ENCODE data around the gene EPHB4.
A peak's percentile ranks its signal among the peaks of the same experiment; 100 is the strongest.

Gene EPHB4

DNA sequence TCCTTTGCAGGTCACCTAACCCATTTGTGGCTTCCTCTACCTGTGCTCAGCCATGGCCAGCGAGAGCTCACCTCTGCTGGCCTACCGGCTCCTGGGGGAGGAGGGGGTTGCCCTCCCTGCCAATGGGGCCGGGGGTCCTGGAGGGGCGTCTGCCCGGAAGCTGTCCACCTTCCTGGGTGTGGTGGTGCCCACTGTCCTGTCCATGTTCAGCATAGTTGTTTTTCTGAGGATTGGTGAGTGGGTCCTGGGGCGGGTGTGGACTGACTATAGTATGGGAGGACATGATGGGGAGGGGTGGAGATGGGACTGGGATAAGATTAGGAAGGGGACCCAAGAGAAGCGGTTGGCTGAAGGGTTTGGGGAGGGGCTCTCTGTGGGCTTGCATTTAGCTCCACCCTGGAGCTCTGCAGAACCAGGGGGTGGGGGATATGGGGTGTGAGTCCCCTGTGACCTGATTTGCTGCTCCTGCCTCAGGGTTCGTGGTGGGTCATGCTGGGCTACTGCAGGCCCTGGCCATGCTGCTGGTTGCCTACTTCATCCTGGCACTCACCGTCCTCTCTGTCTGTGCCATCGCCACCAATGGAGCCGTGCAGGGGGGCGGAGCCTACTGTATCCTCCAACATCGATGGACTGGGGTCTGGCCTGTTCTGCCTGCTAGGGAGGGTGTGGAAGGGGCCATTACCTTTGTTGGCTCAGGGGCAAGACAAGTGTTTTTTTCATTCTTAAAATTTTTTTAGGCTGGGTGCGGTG lies 27.0 kb upstream of the EPHB4 start:
- DNase-seq (ENCODE audit: low spot score), result no peak

DNA sequence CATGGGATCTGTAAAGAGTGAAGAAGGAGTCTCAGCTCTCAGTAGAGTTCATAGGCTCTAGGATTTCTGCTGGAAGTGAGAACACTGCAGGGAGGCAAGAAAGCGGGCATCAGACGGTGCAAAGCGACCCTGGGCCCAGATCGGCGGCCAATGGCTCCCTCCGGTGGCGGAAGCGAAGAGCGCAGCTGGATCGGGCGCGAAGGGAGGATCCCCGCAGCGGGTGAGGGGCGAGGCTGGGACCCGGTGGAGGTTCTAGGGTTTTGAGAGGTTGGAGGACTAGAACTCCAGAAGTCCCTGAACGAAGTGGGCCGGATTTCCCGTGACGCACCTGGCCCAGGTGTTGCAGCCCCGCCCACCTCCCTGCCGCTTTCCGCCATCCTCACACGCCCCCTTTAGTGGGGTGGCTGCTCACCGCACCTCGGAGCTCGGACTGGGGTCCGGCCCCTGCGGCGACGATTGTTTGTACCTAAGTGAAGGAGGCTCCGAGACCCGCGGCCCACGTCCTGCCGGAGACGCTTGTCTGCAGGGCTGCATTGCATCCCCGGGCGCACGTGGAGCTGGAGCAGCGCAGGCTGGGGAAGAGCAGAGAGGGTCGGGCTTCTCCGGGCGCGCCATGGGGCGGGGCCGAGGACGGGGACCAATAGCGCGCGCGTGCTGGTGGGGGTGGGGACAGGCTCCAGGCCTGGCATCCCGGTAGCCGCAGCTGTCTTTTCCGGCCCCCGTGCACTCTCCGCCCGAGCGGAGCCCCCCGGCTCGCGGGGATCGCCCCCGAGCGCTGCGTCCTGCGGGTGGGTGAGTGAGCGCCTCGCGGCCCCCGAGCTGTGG lies 24.9 kb upstream of the EPHB4 start, which contains the start of gene SLC12A9:
Gene SLC12A9 (plus strand): TSS at position 666 of the 825 bp plus-strand sequence. CDS start 1,485 bp downstream, outside the sequence.
- peak; percentile 90 for DNase-seq (ENCODE audit: low spot score)

DNA sequence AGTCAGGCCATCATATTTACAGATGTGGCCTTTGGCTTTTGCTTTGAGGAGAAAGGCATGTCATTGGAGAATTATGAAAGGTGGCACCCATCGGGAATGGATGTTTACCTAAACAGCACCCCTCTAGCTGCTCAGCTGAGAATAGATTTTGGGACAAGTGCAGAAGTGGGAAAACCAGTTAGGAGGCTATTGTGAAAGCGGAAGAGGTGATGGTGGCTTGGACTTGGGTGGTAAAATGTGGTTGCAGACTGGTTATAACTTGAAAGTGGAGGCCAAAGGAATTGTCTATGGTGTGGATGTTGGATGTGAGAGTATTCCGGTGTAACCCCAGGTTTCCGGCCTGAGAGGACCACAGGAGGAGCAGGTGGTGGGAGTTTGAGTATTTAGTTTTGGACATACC lies 20.0 kb upstream of the EPHB4 start:
- no peak for DNase-seq (ENCODE audit: low spot score)

GRCh38 chr7:100840470-100841100 lies 13.3 kb upstream of the EPHB4 start:
- no peak for DNase-seq (ENCODE audit: low spot score)

DNA sequence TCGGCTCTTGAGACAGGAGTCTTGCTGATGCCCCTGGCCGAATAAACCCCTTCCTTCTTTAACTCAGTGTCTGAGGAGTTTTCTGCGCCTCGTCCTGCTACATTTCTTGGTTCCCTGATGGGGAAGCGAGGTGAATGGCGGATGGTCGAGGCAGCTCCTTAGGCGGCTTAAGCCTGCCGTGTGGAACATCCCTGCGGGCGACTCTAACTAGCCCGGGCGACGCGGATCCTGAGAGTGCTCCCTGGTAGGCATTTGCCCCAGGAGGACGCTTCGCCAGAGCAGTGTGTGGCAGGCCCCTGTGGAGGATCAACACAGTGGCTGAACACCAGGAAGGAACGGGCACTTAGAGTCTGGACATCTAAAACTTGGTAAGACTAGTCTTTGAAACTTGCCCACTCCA lies 12.0 kb upstream of the EPHB4 start:
- DNase-seq (ENCODE audit: low spot score), result no peak

DNA sequence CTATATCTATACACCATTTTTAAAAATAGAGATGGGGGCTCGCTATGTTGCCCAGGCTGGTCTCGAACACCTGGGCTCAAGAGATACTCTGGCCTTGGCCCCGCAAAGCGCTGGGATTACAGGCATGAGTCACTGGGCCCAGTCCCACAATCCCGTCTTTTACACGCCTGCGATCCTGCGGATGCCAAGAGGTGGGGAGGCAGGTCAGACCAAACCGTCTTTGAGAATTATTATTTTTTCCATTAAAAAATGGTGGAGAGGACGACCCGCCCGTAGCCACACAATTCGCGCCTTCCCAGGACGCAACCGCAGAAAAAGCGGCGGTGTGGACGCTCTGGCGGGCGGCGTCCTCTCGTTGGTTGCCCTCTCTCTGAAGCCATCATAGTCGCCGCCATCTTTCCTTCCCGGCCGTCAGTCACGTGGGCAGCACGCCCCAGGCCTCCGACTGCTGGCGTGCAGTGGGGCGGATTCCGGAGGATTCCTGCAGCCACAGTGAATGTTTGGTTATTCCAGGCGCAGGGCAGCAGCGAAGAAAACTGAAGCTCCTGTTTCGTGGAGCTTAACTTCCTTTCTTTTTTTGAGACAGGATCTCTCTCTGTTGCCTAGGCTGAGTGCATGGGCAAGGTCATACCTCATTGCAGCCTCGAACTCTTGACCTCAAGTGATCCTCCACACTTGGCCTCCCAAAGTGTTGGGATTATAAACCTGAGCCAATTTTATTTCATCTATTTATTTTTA lies 9.9 kb upstream of the EPHB4 start:
- DNase-seq (ENCODE audit: low spot score), result peak; percentile 88

GRCh38 chr7:100836812-100837098 lies 9.4 kb upstream of the EPHB4 start:
- no peak for DNase-seq (ENCODE audit: low spot score)

GRCh38 chr7:100835903-100836811 lies 8.8 kb upstream of the EPHB4 start:
- DNase-seq (ENCODE audit: low spot score), result no peak

DNA sequence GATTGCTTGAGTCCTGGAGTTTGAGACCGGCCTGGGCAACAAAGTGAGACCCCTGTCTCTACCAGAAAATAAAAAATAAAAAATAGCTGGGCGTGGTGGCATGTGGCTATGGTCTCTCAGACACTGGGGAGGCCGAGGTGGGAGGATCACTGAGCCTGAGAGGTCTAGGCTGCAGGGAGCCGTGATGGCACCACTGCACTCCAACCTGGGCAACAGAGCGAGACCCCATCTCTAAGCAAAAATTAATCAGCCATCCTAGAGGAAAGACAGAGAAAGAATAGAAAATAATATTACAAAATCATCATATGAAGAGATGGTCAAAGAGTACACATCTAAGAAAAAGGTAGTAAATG lies 4.9 kb upstream of the EPHB4 start:
- no peak for DNase-seq (ENCODE audit: low spot score)

DNA sequence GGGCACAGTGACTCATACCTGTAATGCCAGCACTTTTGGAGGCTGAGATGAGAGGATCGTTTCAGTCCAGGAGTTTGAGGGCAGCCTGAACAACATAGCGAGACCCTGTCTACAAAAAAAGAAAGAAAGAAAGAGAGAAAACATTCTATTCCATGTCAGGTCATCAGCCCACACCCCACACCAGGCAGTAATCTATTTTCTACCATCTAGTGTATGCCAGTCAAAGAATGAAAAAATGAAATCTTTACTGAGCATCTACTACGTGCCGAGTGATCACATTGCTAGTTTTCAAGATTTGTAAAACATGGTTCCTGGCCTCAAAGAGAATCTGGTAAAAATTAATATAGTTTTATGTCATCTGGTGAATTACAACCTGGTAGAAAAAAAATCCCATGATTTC lies 3.1 kb upstream of the EPHB4 start:
- DNase-seq (ENCODE audit: low spot score), result no peak

DNA sequence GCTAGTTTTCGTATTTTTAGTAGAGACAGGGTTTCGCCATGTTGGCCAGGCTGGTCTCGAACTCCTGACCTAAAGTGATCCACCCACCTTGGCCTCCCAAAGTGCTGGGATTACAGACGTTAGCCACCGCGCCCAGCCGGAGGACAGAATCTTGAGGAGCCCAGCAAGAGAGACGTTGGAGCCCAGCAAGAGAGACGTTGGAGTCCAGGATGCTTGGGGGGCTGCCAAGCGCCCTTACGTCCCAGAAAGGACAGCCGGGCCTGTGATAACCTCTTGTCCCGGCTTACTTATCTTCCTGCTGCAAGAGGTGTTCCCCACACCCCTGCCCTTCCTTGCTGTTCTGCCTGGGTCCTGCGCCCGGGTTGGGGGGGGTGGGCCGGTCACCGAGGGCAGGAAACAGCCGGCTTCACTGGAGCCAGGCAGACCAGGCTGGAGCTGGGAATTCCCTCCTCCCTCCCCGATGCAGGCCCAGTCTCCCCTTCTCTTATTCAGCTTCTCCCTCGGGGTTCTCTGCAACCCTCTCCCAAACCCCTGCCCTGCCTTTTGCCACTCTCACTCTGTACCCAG lies 1.9 kb upstream of the EPHB4 start:
- no peak for DNase-seq (ENCODE audit: low spot score)

DNA sequence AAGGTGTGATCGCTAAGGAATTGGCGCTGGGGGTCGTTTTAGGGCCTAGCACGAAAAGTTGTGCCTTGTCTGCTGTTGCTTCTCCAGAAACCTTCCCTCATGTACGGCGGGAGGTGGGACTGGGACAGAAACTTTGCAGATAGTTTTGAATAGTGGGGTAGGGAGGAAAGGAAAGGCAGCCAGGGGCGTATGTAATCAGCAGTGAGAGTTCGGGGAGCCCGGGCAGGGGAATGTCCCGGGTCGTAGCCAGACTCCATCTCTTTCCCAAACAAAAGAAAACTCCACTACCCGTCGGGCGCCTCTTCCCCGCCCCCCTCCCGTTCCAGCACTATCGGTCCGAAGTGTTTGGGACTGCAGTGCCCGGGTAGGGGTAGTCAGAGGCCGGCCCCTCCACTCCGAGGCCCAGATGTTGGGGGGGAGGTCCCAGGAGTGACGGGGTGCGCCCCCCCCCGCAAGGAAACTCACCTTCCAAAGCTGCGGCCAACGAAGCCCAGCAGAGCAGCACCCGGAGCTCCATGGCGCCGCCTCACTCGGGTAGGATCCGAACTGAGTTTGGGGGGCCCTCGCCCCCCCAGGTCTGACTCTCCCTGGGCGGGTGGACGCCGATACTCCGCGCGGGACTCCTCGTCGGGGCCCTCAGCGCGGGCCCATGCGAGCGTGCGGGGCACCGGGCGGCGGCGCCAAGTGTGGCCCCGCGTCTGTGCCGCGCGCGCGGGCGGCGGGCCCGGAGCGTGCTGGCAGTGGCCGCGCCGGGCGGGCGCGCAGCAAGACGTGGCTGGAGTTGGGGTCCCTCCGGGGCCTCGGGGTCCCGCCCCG lies 601 bp downstream of the EPHB4 start:
- DNase-seq (ENCODE audit: low spot score), result no peak

DNA sequence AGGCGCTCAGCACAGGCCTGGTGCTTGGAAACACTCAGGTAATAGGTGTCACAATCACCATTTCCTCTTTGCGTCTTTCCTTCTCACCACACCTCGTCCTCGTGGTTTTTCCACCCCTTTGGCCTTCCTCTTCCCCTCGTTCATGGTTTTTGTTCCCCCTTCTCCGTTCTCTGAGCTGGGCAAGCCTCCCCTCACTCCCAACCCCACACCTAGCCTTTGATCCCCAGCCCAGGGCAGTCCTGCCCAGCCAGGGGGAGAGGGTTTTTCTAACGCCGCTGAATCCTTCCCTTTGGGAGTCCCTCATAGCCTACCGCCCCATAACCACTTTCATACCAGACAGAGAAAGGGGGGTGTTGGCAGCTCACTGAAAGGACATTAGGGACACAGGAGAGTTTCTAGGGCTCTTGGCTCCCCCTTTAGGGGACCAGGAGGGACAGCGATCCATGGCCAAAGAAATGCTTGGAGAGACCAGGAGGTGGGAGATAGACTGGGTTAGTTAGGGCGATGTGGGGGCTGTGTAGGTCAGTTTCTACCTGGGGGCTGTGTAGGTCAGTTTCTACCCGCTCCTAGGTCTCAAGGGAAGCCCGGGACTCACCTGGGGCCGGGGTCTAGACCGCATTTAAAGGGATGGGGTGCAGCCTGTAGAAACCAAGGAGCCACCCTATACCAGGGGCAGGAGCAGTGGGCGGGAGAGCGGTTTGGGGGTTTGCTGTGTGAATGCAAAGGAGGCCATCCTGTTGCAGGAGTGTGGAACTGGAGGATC lies 1.4 kb downstream of the EPHB4 start:
- no peak for DNase-seq (ENCODE audit: low spot score)

DNA sequence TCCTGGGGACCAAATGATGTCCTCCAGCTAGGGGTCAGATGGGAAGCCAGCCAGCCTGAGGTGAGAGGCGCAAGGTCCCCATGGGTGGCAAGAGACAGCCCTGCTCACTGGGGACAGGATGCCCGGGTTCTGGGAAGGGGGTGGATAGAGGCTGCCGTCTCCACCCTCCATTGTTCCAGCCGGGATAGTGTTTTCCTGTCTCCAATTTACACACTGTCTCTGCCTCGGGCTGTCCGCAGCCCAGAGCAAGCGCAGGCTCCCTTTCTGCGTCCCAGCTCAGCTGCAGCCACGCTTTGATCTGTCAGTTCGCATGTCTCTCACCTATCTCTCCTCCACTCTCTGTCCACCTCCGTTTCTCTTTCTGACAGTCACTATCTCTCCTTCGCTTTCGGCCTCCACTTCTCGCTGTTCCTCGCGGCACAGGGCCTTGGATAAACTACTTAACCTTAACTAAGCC lies 2.1 kb downstream of the EPHB4 start:
- no peak for DNase-seq (ENCODE audit: low spot score)

GRCh38 chr7:100824499-100825214 lies 2.7 kb downstream of the EPHB4 start:
- no peak for DNase-seq (ENCODE audit: low spot score)

DNA sequence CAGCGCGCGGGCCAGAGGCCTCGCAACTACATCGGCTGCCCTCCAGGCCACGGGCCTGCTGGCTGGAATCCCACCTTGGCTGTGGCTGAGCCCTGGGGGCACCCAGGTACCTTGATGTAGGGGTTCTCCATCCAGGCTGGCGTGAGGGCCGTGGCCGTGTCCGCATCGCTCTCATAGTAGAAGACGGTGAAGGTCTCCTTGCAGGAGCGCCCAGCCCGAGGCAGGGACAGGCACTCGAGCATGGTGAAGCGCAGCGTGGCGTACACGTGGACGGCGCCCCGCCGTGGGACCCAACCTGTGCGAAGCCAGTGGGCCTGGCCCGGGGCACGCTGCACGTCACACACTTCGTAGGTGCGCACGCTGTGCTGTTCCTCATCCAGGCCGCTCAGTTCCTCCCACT lies 3.8 kb downstream of the EPHB4 start:
- no peak for DNase-seq (ENCODE audit: low spot score)

DNA sequence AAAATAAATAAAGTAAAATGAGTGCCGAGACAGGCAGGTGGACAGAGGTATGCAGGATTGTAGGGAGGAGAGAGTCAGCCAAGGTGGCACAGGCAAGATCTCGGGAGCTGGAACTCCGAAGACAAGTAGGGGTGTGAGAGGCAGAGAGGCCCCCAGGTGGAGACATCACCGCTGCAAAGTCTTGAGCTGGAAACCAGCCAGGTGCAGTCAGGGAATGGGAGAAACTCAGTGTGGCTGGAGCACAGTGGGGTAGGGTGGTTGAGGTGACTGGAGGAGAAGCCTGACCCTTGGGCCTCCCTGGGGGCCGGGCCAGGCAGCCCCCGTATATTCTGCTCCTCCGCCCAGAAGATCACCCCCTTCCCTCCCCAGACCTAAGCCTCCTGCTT lies 4.2 kb downstream of the EPHB4 start:
- no peak for DNase-seq (ENCODE audit: low spot score)

GRCh38 chr7:100822236-100823139 lies 4.8 kb downstream of the EPHB4 start:
- no peak for DNase-seq (ENCODE audit: low spot score)

Data from globus pallidus (tissue), 1 donor.